ENCODE measurements around the gene MESD. TPM values are rescaled to one million over a fixed set of nuclear protein-coding genes. Genes with fewer than 3 reads are reported as not detected.
"Not testable (repeated sequence)": the region's sequence is repeated elsewhere in the genome, so short reads cannot be mapped to it uniquely, and the experiment has no call there.

MESD gene
- total and polyA plus RNA-seq, 3 experiments from 2014 or later = 25.7 to 35.5 (median 30.5) TPM

GRCh38 chr15:80967991-80968510 lies 21.6 kb downstream of the MESD start:
- Mint-ChIP-seq H3K4me1 (peaks cover 13 to 23% (median 22%) of the 10 kb centered on the region in 3 donors), H3K36me3 (peaks cover 13 to 69% (median 20%) of the 10 kb centered on the region in 3 donors), H3K27me3 (peaks cover 0 to 3% of the 10 kb centered on the region in 2 donors), H3K9me3 (peaks cover 0 to 7% (median 0%) of the 10 kb centered on the region in 5 donors), H3K4me3 (no peak overlapping the region), H3K27ac (peak overlapping the region in 3 of 8 donors; percentile 27 to 42 (median 36))
- no peak for DNase-seq
- ChIA-PET POLR2A (no interaction called here), CTCF (interaction anchor here (0.8 to 2.2 kb wide), 5 partner anchors 9 to 512 kb away, joined by 3 to 11 read pairs (median 6); no protein-coding TSS in a partner anchor)
- no peaks in the 10 kb centered on the region for H3K36me3 ChIP-seq (ENCODE audit: insufficient read depth, low read length)
- no peaks in the 10 kb centered on the region for H3K27me3 ChIP-seq (ENCODE audit: insufficient read depth, low read length, poor library complexity, severe bottlenecking)
- no peaks in the 10 kb centered on the region for H3K4me1 ChIP-seq (ENCODE audit: insufficient read depth, low read length)
- H3K27ac ChIP-seq (ENCODE audit: low read depth, low read length) = no peak overlapping the region
- H3K9me3 ChIP-seq (ENCODE audit: low read length) = no peaks in the 10 kb centered on the region
- no peak overlapping the region for H3K4me3 ChIP-seq (ENCODE audit: low read length)

- Mint-ChIP-seq H3K36me3 (peaks cover 13 to 71% (median 26%) of the 10 kb centered on the region in 3 donors), H3K27me3 (peaks cover 0 to 3% of the 10 kb centered on the region in 2 donors), H3K4me1 (peaks cover 19 to 29% (median 28%) of the 10 kb centered on the region in 3 donors), H3K27ac (peak overlapping the region in 2 of 8 donors; percentile 30 to 78), H3K4me3 (no peak overlapping the region), H3K9me3 (peaks cover 0 to 7% (median 0%) of the 10 kb centered on the region in 5 donors)
- Histone ChIP-seq H3K36me3 (ENCODE audit: insufficient read depth, low read length) (no peaks in the 10 kb centered on the region), H3K27ac (ENCODE audit: low read depth, low read length) (no peak overlapping the region), H3K4me3 (ENCODE audit: low read length) (no peak overlapping the region), H3K9me3 (ENCODE audit: low read length) (no peaks in the 10 kb centered on the region), H3K27me3 (ENCODE audit: insufficient read depth, low read length, poor library complexity, severe bottlenecking) (no peaks in the 10 kb centered on the region), H3K4me1 (ENCODE audit: insufficient read depth, low read length) (no peaks in the 10 kb centered on the region)
- DNase-seq = no peak
- CTCF ChIA-PET = interaction anchor here (0.6 to 2.2 kb wide), 3 partner anchors 9 to 512 kb away, joined by 3 to 9 read pairs (median 6); no protein-coding TSS in a partner anchor
- POLR2A ChIA-PET = no interaction called here
These were observed 22.2 kb downstream of the MESD start for GRCh38 chr15:80967451-80967850.

GRCh38 chr15:80966431-80967197 lies 23.0 kb downstream of the MESD start:
- peaks cover 26 to 37% (median 36%) of the 10 kb centered on the region in 3 donors for H3K4me1 Mint-ChIP-seq
- CTCF ChIA-PET = interaction anchor here (1.1 kb wide), 1 partner anchor 510 kb away, joined by 3 read pairs; no protein-coding TSS in a partner anchor

GRCh38 chr15:80965454-80965853 lies 24.2 kb downstream of the MESD start:
- peaks cover 14 to 76% (median 35%) of the 10 kb centered on the region in 3 donors for H3K36me3 Mint-ChIP-seq
- H3K27ac ChIP-seq (ENCODE audit: low read depth, low read length); POLR2A ChIA-PET; H3K27ac Mint-ChIP-seq; H3K9me3 Mint-ChIP-seq; H3K4me3 Mint-ChIP-seq; H3K4me3 ChIP-seq (ENCODE audit: low read length); H3K4me1 ChIP-seq (ENCODE audit: insufficient read depth, low read length); H3K27me3 ChIP-seq (ENCODE audit: insufficient read depth, low read length, poor library complexity, severe bottlenecking); H3K36me3 ChIP-seq (ENCODE audit: insufficient read depth, low read length); DNase-seq; H3K9me3 ChIP-seq (ENCODE audit: low read length); H3K27me3 Mint-ChIP-seq; CTCF ChIA-PET: not testable (repeated sequence)
- H3K4me1 Mint-ChIP-seq = peaks cover 25 to 38% (median 38%) of the 10 kb centered on the region in 3 donors

More at GRCh38 chr15:80966431-80967197, 23.0 kb downstream of the MESD start:
- Histone ChIP-seq H3K27me3 (ENCODE audit: insufficient read depth, low read length, poor library complexity, severe bottlenecking) (no peaks in the 10 kb centered on the region), H3K27ac (ENCODE audit: low read depth, low read length) (no peak overlapping the region), H3K4me3 (ENCODE audit: low read length) (no peak overlapping the region), H3K9me3 (ENCODE audit: low read length) (no peaks in the 10 kb centered on the region), H3K36me3 (ENCODE audit: insufficient read depth, low read length) (no peaks in the 10 kb centered on the region), H3K4me1 (ENCODE audit: insufficient read depth, low read length) (no peaks in the 10 kb centered on the region)
- peak overlapping the region in 1 of 8 donors; percentile 78 for H3K27ac Mint-ChIP-seq
- POLR2A ChIA-PET = no interaction called here
- DNase-seq = no peak
- no peak overlapping the region for H3K4me3 Mint-ChIP-seq
- H3K9me3 Mint-ChIP-seq = peaks cover 0 to 7% (median 0%) of the 10 kb centered on the region in 5 donors
- peaks cover 12 to 71% (median 34%) of the 10 kb centered on the region in 3 donors for H3K36me3 Mint-ChIP-seq
- H3K27me3 Mint-ChIP-seq = peaks cover 0 to 3% of the 10 kb centered on the region in 2 donors

GRCh38 chr15:80958818-80959495 lies 30.7 kb downstream of the MESD start:
- Histone ChIP-seq H3K4me1 (ENCODE audit: insufficient read depth, low read length) (no peaks in the 10 kb centered on the region), H3K36me3 (ENCODE audit: insufficient read depth, low read length) (no peaks in the 10 kb centered on the region), H3K4me3 (ENCODE audit: low read length) (no peak overlapping the region), H3K27me3 (ENCODE audit: insufficient read depth, low read length, poor library complexity, severe bottlenecking) (no peaks in the 10 kb centered on the region), H3K27ac (ENCODE audit: low read depth, low read length) (no peak overlapping the region), H3K9me3 (ENCODE audit: low read length) (no peaks in the 10 kb centered on the region)
- Mint-ChIP-seq H3K9me3 (no peaks in the 10 kb centered on the region), H3K27ac (no peak overlapping the region), H3K4me1 (peaks cover 23 to 29% (median 24%) of the 10 kb centered on the region in 3 donors), H3K4me3 (no peak overlapping the region), H3K27me3 (no peaks in the 10 kb centered on the region), H3K36me3 (peaks cover 27 to 65% (median 37%) of the 10 kb centered on the region in 3 donors)
- ChIA-PET CTCF (interaction anchor here (0.6 to 1.2 kb wide), 6 partner anchors 9 to 439 kb away, joined by 3 to 5 read pairs (median 3); no protein-coding TSS in a partner anchor), POLR2A (no interaction called here)
- DNase-seq = no peak

GRCh38 chr15:80957976-80958375 lies 31.6 kb downstream of the MESD start:
- H3K4me1 ChIP-seq (ENCODE audit: insufficient read depth, low read length) = no peaks in the 10 kb centered on the region
- peaks cover 16 to 21% (median 20%) of the 10 kb centered on the region in 3 donors for H3K4me1 Mint-ChIP-seq

GRCh38 chr15:80957556-80957955 lies 32.1 kb downstream of the MESD start:
- no peak overlapping the region for H3K27ac ChIP-seq (ENCODE audit: low read depth, low read length)
- H3K36me3 ChIP-seq (ENCODE audit: insufficient read depth, low read length) = no peaks in the 10 kb centered on the region
- no peaks in the 10 kb centered on the region for H3K27me3 Mint-ChIP-seq
- H3K4me3 ChIP-seq (ENCODE audit: low read length) = no peak overlapping the region
- CTCF ChIA-PET = interaction anchor here (0.9 to 1.2 kb wide), 3 partner anchors 11 to 20 kb away, joined by 3 read pairs; no protein-coding TSS in a partner anchor
- no peaks in the 10 kb centered on the region for H3K9me3 ChIP-seq (ENCODE audit: low read length)
- POLR2A ChIA-PET = no interaction called here
- no peak overlapping the region for H3K27ac Mint-ChIP-seq
- no peaks in the 10 kb centered on the region for H3K4me1 ChIP-seq (ENCODE audit: insufficient read depth, low read length)
- H3K36me3 Mint-ChIP-seq = peaks cover 25 to 66% (median 32%) of the 10 kb centered on the region in 3 donors
- H3K9me3 Mint-ChIP-seq = no peaks in the 10 kb centered on the region
- H3K4me3 Mint-ChIP-seq = no peak overlapping the region
- DNase-seq = no peak
- peaks cover 12 to 17% (median 15%) of the 10 kb centered on the region in 3 donors for H3K4me1 Mint-ChIP-seq
- no peaks in the 10 kb centered on the region for H3K27me3 ChIP-seq (ENCODE audit: insufficient read depth, low read length, poor library complexity, severe bottlenecking)

More at GRCh38 chr15:80957976-80958375, 31.6 kb downstream of the MESD start:
- Mint-ChIP-seq H3K9me3 (no peaks in the 10 kb centered on the region), H3K4me3 (no peak overlapping the region), H3K36me3 (peaks cover 28 to 65% (median 29%) of the 10 kb centered on the region in 3 donors), H3K27me3 (no peaks in the 10 kb centered on the region), H3K27ac (peak overlapping the region in 1 of 8 donors; percentile 14)
- POLR2A ChIA-PET = no interaction called here
- no peak overlapping the region for H3K4me3 ChIP-seq (ENCODE audit: low read length)
- H3K27me3 ChIP-seq (ENCODE audit: insufficient read depth, low read length, poor library complexity, severe bottlenecking) = no peaks in the 10 kb centered on the region
- no peak for DNase-seq
- CTCF ChIA-PET = interaction anchor here (0.9 to 1.2 kb wide), 3 partner anchors 11 to 19 kb away, joined by 3 read pairs; no protein-coding TSS in a partner anchor
- H3K9me3 ChIP-seq (ENCODE audit: low read length) = no peaks in the 10 kb centered on the region
- no peaks in the 10 kb centered on the region for H3K36me3 ChIP-seq (ENCODE audit: insufficient read depth, low read length)
- H3K27ac ChIP-seq (ENCODE audit: low read depth, low read length) = no peak overlapping the region

Data from CD8-positive, alpha-beta memory T cell (primary cell).